ENCODE results near the gene C2CD4D. TPM values are rescaled to one million over a fixed set of nuclear protein-coding genes. Genes with fewer than 3 reads are reported as not detected.

The C2CD4D gene
- total and polyA plus RNA-seq, 2 of the 13 experiments (the other 11 are each of a cell fraction or from before 2014, with no cell fraction given), result not detected

DNA sequence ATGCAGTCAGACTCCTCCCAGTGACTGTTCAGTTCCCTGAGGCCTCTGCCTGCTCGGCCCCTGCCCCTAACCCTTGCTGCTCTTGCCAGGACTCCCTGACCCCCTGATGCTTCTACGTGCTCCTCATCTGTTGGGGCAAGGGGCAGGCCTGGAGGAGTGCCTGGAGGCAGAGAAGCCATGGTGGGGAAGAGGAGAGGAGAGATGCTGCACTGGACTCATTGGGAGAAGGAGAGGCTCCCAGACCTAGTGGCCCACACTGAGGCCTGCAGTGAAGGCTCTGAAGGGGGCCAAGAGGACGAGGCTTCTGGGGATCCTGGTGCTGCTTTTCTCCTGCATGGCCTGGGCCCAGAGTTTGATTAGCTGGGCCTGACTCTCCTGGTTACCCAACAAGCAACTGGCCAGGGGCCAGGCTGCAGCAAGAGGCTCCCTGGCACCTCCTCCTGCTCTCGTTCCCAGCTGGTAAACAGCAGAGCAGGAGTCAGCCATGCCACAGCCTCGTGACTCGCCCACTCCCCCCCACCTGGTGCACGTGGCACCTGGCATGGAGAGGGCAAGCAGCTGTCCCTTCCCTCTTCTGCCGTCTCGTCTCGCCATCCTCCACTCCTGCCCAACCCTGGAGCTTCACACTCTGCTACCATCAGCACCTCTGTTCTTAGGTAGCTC is 7.2 kb downstream of the C2CD4D start:
- DNase-seq (ENCODE audit: low spot score) (peak; percentile 70), ATAC-seq (peak; percentile 36), FAIRE-seq (peak; percentile 34)
- peaks cover 73% of the 10 kb centered on the region for H3K4me1 ChIP-seq (ENCODE audit: insufficient read depth, low read length)
- in situ Hi-C loops (cut with HindIII; ENCODE audit: extremely low pct_ligation_motif_present, low pct_unique_long_range_greater_than_20kb) (loop anchor here (10.0 kb wide), 2 partner anchors 118 to 238 kb away; partner anchors contain the start of gene CELF3), intact Hi-C loops (cut with micrococcal nuclease; ENCODE audit: unreplicated experiment) (loop anchor here (5.0 to 10.0 kb wide), 4 partner anchors 40 to 388 kb away; partner anchors contain the start of genes MRPL9, TDRKH and TUFT1)
- peak overlapping the region; percentile 45 to 83 (median 60); a peak in 5 of 6 replicates for H3K4me3 ChIP-seq (replicated peaks in 1 of 3; ENCODE audit: insufficient read depth in 1 of 3, low read depth in 2 of 3, low read length in 3 of 3)
- peak overlapping the region; percentile 51 for H3K27ac ChIP-seq (ENCODE audit: extremely low read length, insufficient read depth, low read length)
- CTCF ChIA-PET (ENCODE audit: low intra/inter-chr PET ratio, low total read pairs), result no interaction called here
- no peak overlapping the region for H2AFZ ChIP-seq (ENCODE audit: low read length)
- peak overlapping the region; percentile 74 for H3K9ac ChIP-seq (ENCODE audit: insufficient read depth, low read depth, low read length)
- H3K27me3 ChIP-seq (ENCODE audit: control insufficient read depth in 1 of 2, insufficient read depth in 2 of 2, low read length in 2 of 2), result no peaks in the 10 kb centered on the region; a peak in 2 of 5 replicates
- no peaks in the 10 kb centered on the region for H3K36me3 ChIP-seq (replicated peaks in 1 of 2; ENCODE audit: control insufficient read depth in 1 of 2, insufficient read depth in 2 of 2, low read length in 2 of 2)
- WGBS (ENCODE audit: low lambda C conversion rate), result 0% methylated on average over 6 of the region's 10 CpGs
- BruUV-seq (replicated peaks), result no TSS peak
- no peaks in the 10 kb centered on the region for H3K79me2 ChIP-seq (ENCODE audit: insufficient read depth, low read length)
- H3K4me2 ChIP-seq (ENCODE audit: low read depth, low read length), result peak overlapping the region; percentile 100
- POLR2A ChIA-PET, result interaction anchor here (0.9 to 1.6 kb wide), 5 partner anchors 9 to 69 kb away, joined by 3 to 5 read pairs (median 3); partner anchors contain the start of genes MRPL9 and TDRKH
- no peaks in the 10 kb centered on the region for H4K20me1 ChIP-seq (ENCODE audit: insufficient read depth, low read length)
- no peaks in the 10 kb centered on the region for H3K9me3 ChIP-seq (ENCODE audit: low read length)
- TF ChIP-seq SP1 (IDR thresholded peaks at IDR 0.05) (no peak), SP1 (CRISPR knock-in tag; IDR thresholded peaks at IDR 0.05) (peak; percentile 25; the same call in 1 of the 2 replicates), ZNF10 (CRISPR knock-in tag; IDR thresholded peaks at IDR 0.05; ENCODE audit: borderline replicate concordance, low read depth) (no peak), ARID4A (CRISPR knock-in tag; IDR thresholded peaks at IDR 0.05; ENCODE audit: borderline replicate concordance) (peak; percentile 64), ZNF333 (CRISPR knock-in tag; IDR thresholded peaks at IDR 0.05; ENCODE audit: borderline replicate concordance) (no peak), YEATS2 (CRISPR knock-in tag; IDR thresholded peaks at IDR 0.05; ENCODE audit: borderline replicate concordance) (peak; percentile 72; the same call in 1 of the 2 replicates), ZNF142 (CRISPR knock-in tag; IDR thresholded peaks at IDR 0.05) (no peak)
- TF ChIP-seq, protein P1, sequence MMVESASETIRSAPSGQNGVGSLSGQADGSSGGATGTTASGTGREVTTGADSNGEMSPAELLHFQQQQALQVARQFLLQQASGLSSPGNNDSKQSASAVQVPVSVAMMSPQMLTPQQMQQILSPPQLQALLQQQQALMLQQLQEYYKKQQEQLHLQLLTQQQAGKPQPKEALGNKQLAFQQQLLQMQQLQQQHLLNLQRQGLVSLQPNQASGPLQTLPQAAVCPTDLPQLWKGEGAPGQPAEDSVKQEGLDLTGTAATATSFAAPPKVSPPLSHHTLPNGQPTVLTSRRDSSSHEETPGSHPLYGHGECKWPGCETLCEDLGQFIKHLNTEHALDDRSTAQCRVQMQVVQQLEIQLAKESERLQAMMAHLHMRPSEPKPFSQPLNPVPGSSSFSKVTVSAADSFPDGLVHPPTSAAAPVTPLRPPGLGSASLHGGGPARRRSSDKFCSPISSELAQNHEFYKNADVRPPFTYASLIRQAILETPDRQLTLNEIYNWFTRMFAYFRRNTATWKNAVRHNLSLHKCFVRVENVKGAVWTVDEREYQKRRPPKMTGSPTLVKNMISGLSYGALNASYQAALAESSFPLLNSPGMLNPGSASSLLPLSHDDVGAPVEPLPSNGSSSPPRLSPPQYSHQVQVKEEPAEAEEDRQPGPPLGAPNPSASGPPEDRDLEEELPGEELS (CRISPR knock-in tag; IDR thresholded peaks at IDR 0.05), result 0 out of 2 replicates have a peak, but pooled peaks have one; percentile 19
- TF ChIP-seq, protein P2, sequence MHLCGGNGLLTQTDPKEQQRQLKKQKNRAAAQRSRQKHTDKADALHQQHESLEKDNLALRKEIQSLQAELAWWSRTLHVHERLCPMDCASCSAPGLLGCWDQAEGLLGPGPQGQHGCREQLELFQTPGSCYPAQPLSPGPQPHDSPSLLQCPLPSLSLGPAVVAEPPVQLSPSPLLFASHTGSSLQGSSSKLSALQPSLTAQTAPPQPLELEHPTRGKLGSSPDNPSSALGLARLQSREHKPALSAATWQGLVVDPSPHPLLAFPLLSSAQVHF (CRISPR knock-in tag; IDR thresholded peaks at IDR 0.05), result no peak

Data from HepG2 (cell line).